Inferior parietal cortex (tissue), 1 donor: Measurements from ENCODE around the gene TULP4.

ENCODE experiments used
- DNase-seq: peaks from one replicate; pipeline ENCODE4 v3.0.0-alpha.2; 2016; ENCODE audit errors: extremely low spot score

TULP4 gene

DNA sequence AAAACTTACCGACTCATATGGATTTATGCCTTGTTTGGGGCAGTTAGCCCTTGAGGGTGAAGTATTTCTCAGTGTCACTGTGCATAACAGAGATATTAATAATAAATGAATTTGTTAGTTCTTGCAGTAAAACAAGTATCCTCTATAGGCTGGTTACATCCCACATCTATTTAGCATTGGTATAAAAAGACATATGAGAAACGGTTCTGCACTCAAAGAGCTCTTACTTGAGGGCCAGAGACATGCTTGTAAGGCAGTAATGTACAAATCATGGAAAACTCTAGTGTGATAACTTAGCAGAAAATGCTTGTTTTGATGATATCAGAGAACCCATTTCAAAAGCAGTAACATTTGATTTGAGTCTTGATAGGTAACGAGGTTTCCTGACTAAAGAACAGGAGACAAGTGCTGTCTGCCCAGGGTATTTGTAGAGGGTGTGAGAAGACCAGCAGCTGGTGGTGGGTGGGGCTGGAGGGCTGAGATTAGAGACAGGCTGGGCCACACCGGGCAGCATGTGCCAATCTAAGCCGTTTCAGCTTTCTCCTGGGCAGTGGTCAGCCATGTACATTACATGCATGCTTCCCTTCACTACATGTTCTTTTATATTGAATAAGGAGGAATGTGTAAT lies 46.3 kb downstream of the TULP4 start:
- DNase-seq = no peak

DNA sequence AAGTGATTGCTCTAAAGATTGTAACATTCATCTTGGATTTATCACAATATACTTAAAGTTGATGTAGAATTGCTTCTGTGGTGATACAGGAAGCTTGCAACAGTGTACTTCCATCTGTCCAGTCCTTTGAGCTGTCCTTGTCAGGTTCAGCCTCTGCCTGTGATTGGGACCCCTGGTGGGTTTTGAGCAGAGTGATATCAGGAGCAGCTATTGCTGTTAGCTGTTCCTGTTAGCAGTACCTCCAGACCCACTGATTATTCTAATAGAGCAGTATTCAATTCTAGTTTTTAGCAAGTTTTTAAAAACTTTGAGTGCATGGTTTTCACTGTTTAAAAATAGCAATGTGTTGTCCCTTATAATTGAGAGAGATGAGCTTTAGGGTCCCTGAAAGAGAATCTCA lies 48.8 kb downstream of the TULP4 start:
- DNase-seq = no peak

DNA sequence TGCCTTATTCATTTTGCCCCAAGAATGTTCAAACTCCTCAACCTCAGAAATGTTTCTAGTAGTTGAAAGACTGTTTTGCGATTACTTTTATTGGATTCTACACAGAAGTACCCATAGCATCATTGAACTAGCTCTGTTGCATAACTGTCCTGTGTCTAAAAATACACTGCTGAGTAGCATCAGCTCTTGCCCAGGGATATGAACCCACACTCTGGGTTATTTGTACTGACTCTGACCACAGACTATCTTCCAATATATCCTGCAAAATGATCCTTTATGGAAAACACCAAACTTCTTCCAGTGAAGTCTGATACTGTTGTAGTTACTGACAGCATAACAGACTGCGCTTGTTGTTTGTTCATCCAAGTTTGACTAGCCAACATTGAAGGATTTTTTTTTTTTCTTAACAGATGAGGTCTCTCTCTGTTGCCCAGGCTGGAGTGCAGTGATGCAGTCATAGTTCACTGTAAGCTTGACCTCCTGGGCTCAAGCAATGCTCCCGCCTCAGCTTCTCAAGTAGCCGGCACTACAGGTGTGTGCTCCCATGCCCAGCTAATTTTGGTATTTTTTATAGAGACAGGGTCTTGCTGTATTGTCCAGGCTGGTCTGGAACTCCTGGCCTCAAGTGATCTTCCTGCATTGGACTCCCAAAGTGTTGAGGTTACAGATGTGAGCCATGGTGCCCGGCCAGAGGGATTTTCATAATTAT lies 49.9 kb downstream of the TULP4 start:
- DNase-seq = no peak

DNA sequence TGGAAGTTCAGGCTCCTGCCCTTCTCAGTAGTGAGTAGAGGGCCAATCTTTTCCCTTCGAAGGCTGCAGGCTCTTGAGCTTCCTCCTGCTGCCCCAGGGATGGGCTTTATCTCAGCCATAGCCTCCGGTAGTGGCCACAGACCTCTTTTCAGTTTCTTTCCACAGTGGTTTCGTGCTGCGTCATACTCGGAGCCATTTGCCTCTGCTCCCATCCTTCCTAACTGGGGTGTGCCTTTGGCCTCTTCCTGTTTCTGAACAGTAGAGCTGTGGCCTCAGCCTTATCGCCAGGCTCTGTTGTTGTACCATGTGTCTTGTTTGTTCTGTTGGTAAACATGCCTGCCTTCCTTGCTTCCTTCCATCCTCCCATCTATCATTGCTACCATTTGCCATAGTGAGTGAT lies 54.1 kb downstream of the TULP4 start:
- DNase-seq = no peak

DNA sequence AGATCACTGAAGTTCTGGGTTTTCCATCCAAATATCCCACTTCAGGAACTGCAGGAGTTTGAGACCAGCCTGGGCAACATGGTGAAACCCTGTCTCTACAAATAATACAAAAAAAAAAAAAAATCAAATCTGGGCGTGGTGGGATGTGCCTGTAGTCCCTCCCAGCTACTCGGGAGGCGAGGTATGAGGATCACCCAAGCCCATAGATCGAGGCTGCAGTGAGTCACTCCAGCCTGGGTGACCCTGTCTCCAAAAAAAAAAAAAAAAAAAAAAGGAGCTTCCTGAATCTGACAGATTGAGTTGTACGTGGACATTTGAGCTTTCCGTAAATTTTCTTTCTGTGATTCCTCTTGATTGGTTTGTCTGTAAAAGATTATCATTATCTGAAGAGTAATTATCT lies 55.6 kb downstream of the TULP4 start:
- no peak for DNase-seq

DNA sequence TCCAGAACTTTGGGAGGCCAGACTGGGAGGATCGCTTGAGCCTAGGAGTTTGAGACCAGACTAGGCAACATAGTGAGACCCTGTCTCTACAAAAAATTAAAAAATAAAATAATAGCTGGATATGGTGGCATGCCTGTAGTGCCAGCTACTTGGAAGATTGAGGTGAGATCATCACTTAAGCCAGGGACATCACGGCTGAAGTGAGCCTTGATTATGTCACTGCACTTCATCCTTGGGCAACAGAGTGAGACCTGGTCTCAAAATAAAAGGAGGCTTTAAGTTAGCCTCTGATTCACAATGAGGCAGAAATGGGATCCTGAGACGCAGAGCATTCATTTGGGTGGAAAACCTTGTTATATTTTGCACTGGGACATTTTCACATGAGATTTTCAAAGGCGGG lies 57.0 kb downstream of the TULP4 start:
- DNase-seq = no peak

DNA sequence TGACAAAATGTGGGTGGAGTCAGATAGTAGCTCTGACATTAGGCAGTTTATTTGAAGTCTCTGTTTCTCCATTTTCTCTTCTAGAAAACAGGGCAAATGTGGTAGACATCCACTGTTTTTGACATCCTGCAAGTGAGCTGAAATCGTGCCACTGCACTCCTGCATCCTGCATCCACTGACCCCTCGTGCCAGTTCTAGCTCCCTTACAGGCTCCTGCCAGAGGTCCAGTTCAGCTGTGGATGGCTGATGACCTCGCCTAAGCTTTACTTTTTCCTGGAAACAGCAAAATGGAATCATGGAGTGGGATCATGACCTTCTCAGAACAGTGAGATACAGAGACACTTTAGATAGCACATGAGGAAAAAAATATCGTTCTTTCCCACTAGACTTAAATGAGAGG lies 58.5 kb downstream of the TULP4 start:
- DNase-seq = no peak

DNA sequence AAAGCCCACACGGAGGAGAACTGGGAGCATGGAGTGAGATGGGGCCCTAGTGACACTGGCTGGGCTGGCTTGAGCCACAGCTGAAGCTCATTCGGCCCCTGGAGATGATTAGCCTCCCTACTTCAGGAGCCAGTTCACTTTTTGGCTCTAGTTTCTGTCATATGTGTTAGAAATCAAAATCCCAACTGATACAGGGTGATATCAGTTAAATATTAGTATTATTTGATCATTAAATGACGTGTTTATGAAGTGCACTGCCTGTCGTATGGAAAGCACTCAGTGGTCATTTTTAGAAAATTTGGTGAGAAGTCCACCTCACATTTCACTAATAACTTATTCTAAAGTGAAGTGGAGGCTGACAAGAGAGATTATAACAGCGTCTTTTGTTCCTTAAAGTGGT lies 59.0 kb downstream of the TULP4 start:
- DNase-seq = no peak

DNA sequence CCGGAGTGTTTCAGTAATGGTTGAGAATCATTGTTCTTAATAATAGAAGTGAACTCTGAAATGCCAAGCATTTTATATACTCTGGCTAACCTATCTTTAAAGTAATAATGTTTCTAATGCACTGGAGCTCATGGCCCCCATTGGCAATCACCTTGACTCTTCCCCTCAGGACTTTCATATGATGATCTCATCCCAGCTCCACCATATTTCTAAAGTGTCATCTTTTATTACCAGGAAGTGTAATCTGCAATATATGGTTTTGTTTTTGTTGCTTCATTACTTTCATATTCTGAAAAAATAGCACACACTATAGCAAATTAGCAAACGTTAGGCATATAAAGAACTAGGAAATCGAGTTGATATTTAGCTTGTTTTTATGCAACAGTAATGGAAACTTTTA lies 60.3 kb downstream of the TULP4 start:
- DNase-seq = no peak

DNA sequence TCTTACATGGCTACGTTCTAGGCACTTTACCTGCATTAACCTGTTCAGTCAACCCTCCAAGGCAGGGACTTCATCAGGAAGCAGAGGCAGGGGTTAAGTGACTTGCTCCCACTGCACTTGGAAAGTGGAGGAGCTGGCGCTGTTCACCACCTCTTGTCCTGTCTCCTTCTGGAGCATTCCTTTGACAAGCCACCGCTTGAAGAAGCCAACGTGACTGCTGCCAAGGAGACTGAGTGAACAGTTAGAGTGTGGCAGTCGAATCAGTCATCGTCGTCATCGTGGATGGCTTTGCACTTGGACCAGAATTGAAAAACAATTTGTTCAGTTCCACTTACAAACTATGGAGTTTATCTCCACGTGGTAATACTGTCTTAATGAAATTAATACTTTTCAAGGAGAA lies 60.9 kb downstream of the TULP4 start:
- DNase-seq = no peak

DNA sequence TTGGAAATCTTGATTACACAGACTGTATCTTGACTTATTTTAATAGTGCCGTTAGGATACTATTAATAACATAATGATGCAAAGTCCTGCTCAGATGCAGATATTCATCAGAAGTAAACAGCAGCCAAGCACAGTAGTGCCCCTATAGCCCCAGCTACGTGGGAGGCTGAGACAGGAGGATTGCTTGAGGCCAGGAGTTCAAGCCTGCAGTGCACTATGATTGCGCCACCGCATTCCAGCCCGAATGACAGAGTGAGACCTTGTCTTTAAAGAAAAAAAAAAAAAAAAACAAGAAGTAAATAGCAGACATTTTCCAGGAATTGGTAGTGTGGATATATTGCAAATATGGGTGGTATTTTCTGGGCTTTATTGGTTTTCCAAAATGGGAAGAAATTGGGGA lies 61.8 kb downstream of the TULP4 start:
- DNase-seq = no peak

DNA sequence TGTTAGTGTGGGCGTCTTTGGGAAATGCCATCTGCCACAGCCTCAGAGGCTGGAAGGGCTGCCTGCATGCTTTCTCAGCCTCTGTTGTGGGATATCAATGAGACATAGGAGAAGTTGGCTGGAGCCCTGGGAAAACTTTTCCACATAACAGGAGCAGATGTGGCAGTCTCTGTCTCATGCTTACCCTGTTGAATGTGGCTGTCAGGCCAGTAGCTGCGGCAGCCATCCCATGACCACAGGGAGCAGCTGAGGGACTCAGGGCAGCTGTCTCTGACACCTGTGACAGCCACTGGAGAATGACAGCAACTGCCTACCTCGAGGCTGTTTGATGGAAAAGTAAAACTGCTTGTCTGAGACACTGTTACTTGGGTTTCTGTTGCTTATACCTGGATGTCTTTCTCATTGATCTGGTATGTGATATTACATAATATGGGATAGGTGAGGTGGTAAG lies 64.4 kb downstream of the TULP4 start:
- DNase-seq = peak; percentile 60

DNA sequence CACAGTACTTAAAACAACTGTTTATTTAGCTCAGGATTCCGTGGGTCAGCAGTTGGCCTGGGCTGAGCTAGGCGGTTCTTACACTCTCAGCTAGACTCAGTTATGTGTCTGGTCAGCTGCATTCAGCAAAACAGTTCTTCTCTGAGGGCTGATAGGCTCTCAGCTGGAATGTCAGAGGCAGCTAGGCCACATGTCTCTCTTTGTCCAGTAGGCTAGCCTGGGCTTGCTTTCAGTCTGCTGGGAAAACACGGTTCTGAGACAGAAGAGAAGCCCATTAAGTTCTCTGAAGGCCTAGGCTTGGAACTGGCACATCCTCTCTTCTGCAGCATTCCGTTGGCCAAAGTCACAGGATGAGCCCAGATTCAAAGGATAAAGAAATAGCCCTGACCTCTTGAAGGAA lies 65.6 kb downstream of the TULP4 start:
- no peak for DNase-seq

DNA sequence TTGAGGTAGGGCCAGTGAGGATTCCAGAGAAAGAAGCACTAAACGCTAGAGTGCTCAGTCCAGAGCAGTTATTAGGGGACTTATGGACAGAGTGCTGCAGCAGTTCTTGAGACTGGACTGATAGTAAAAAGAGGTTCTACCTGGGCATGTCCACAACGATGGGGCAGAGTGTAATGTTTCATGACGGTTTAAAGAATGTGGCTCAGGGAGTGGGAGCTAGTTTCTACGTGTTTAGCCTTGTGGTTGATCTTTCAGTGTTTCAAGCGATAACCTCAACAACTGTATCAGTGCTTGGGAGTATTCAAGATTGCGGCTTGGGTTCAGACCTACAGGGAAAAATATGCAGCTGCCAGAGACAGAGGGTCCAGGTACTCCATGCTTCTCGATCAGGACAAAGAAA lies 67.1 kb downstream of the TULP4 start:
- no peak for DNase-seq

DNA sequence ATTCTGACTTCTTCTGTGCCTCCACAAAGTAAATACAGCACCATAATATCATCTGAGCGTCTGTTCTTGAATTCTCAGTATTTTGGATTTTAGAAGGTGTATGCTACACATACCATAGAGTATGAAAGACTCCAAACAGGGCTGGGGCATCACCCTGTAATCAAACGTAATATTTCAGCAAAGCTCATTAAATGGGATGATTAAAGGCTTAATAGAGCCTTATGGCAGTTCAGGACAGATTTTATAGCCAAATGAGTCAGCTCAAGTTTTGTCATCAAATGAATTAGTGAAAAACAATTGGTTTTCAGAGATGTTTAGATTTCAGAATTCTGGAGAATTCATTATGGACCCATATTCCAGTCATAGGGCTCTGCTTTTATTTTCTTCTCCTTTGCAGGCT lies 68.9 kb downstream of the TULP4 start:
- no peak for DNase-seq

DNA sequence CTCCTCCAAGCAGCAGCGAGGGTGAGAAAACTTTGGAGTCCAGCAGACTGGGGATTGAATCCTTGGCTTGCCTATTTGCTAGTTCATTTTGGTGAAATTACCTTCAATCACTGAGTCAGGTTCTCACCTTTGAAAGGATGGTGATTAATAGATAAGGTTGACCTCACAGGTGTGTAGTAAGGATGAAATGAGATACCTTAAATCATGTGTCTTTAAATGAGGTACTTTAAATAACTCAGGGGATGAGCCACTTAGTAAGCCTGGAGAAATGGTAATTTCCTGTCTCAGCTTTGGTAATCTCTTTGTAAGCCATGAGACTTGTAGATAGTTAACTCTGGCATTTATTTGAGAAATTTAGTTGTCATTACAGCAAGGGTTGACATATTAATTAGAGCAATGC lies 70.2 kb downstream of the TULP4 start:
- DNase-seq = no peak

DNA sequence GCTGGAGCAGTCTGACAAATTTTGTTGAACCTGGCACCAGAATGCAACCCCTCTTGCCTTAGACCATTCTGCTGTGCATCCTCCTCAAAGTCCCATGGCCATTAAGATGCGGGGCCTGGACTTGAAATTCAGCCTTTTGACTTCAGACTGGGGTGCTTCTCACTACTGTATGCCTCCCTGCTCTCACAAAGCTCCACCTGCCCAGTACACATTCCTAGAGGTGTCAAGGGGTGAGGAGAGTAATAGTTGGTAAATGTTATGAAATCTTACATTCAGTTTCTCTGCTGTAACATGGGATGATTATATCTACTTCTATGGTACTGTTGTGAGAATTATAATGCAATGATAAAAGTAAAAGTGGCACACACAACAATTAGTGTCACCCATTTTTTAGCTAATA lies 70.8 kb downstream of the TULP4 start:
- no peak for DNase-seq

DNA sequence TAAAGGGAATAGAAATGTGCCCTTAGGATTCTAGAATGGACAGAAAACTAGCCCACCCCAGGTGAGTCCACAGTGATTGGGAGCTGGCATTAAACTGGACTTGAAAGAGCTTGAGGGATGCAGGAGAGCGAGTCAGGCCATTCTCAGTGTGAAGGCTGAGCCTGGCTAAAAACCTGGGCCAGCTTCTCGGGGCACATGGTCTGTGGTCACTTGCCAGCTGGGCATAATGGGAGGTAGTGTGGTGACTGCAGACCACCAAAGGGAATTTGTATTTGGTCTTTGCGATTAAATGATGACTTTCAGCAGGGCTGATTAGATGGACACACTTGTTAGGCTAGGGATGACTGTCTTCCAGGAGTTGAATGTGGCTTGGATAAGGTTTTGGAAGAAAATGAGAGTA lies 71.3 kb downstream of the TULP4 start:
- DNase-seq = no peak

DNA sequence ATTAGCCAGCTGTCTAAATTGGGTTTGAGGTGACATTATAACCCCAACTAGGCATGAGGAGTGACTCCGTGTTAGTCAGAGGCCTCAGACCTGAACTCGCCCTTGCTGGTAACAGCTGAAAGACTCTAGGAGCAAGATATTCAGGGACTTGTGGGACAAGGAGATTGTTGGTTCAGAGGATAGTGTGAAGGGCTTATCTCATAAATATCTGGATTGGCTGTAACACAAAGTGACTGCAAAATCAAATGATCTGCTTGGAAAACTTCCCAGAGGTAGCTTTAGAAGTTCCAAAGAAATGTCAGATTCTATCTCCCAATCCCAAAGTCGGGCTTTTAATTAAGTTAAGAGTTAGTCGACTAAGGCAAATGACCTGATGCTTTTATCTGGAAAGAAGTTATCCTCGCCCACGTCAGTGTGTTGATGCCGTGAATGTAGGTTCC lies 72.4 kb downstream of the TULP4 start:
- DNase-seq = no peak

DNA sequence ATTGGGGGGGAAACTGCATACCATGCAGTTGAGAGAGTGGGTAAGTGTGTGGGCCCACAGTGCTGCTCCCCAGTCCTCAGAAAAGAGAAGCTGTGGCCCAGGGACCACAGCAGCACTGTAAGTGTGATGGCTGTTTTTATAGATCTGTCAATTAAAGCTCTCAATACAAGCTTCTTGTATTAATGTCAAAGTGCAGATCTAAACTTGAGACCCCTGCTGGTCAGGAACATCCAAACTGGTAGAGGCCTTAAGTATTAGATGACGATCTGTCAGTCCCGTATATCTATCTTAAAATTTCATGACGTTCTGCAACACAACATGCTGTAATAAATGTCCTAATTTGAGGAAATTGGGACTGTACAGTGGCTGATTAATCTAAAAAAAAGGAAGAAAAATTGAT lies 74.8 kb downstream of the TULP4 start:
- DNase-seq = no peak

DNA sequence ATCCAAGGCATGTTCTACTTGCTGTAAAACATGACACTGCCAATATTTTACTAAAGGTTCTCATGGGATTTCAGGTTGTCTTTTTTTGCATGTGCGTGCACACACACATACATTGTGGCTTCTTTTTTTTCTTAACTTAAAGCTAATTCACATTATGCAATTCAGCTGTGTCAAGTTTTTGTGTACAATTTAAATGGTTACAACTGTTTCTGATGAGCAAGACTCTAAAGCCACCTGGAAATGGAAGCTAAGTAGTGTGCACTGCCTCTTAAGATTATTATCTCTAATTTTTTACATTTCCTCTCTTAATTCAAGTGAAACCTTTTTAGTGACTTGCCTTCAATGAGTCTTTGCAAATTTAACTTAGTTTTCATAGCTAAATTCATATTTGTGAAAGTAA lies 75.3 kb downstream of the TULP4 start:
- no peak for DNase-seq

DNA sequence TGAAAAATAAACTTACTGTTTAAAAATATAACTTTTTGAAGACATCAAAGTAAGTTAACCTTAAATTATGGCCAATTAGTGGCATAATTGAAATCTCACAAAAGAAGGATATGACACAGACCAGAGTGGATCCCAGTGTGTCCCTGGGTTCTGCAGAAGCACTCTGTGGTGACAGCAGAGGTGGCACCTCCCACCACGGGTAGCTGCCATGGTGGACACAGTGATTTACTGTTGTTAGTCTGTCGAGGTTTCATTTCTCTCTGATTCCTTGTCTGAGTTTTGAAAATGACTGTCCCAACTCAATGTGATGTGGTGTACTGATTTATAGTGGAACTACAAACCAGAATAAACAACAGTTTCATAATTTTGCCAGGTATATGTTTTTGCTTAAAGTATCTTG lies 76.5 kb downstream of the TULP4 start:
- DNase-seq = no peak

DNA sequence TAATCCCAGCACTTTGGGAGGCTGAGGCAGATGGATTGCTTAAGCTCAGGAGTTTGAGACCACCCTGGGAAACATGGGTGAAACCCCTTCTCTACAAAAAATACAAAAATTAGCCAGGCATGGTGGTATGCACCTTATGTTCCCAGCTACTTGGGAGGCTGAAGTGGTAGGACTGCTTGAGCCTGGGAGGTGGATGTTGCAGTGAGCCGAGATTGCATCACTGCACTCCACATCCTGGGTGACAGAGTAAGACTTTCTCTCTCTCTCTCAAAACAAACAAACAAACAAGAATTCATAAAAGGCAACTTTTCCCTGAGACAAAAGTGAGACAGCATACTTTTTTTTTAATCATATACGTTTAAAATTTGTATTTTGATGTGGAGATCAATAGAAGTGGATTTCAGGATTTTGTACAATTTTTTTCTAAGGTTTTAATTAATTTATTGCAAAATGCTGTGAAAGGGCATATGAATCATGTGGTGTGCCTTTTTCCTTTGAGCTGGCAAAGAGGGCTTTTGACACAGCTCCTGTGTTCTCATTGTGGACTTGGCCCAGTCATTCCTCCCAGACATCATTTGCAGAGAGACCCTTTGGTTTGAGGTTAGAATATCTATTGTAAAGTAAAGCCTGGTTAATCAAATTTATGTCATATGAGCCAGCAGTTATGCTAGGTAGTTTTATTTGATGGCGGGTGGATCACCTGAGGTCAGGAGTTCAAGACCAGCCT lies 77.1 kb downstream of the TULP4 start:
- no peak for DNase-seq
